GM12878 (cell line): ENCODE results near the gene HMGN1. TPM values are rescaled to one million over a fixed set of nuclear protein-coding genes. Genes with fewer than 3 reads are reported as not detected.
A peak's percentile ranks its signal among the peaks of the same experiment; 100 is the strongest.

ENCODE experiments used
- ATF7 ChIP-seq: fragments of 450-650 bp; IDR thresholded peaks from 2 replicates; pipeline ENCODE4 v1.6.1; 2016; ENCODE audit warnings: low read depth, mild to moderate bottlenecking
- CREB1 ChIP-seq: IDR thresholded peaks from 2 replicates; pipeline ENCODE4 v1.6.1; 2012; ENCODE audit warnings: low read depth, mild to moderate bottlenecking, inconsistent platforms
- EGR1 ChIP-seq, 2 experiments: IDR thresholded peaks; 1 replicate in 1 of 2; 2 replicates in 1 of 2; pipeline ENCODE4 v1.6.1; 2011 to 2012; ENCODE audit warnings: low read depth in 2 of 2, low read length in 2 of 2, borderline replicate concordance in 1 of 2, mild to moderate bottlenecking in 1 of 2, moderate library complexity in 1 of 2
- ESRRA ChIP-seq: IDR thresholded peaks from 2 replicates; pipeline ENCODE4 v1.6.1; 2012; ENCODE audit warnings: mild to moderate bottlenecking, low read length, improper control_type of control experiment
- GABPA ChIP-seq: IDR thresholded peaks from 2 replicates; pipeline ENCODE4 v1.6.1; 2014; ENCODE audit warnings: antibody characterized with exemption, low read depth, mild to moderate bottlenecking, inconsistent platforms
- MEF2A ChIP-seq: IDR thresholded peaks from 2 replicates; pipeline ENCODE4 v1.6.1; 2011; ENCODE audit warnings: low read depth, mild to moderate bottlenecking, low read length, moderate library complexity; ENCODE audit not compliant: insufficient read depth
- MYB ChIP-seq: fragments of 150-350 bp; IDR thresholded peaks from 2 replicates; pipeline ENCODE4 v1.6.1; 2014; ENCODE audit warnings: mild to moderate bottlenecking, low read depth, low read length, borderline replicate concordance
- PML ChIP-seq: IDR thresholded peaks from 2 replicates; pipeline ENCODE4 v1.6.1; 2012; ENCODE audit warnings: low read length, inconsistent platforms
- POLR2AphosphoS5 ChIP-seq: IDR thresholded peaks from 2 replicates; pipeline ENCODE4 v1.6.1; 2011; ENCODE audit warnings: mild to moderate bottlenecking, low read length, inconsistent platforms
- RCOR1 ChIP-seq: conservative IDR thresholded peaks from 2 replicates; pipeline ENCODE4 v1.6.1; 2012; ENCODE audit warnings: low read depth, low read length, improper control_type of control experiment
- RELA ChIP-seq: fragments of 450-650 bp; IDR thresholded peaks from 2 replicates; pipeline ENCODE4 v1.8.0; 2014; ENCODE audit warnings: borderline replicate concordance; ENCODE audit not compliant: partially characterized antibody
- SIX5 ChIP-seq: IDR thresholded peaks from 2 replicates; pipeline ENCODE4 v1.6.1; 2011; ENCODE audit warnings: mild to moderate bottlenecking, low read depth, low read length, moderate library complexity; ENCODE audit not compliant: severe bottlenecking
- SMARCA5 ChIP-seq: fragments of 450-650 bp; IDR thresholded peaks from 2 replicates; pipeline ENCODE4 v1.6.1; 2017; ENCODE audit warnings: mild to moderate bottlenecking
- SP1 ChIP-seq: IDR thresholded peaks from one replicate; pipeline ENCODE4 v1.6.1; 2011; ENCODE audit warnings: low read depth, low read length
- SPI1 ChIP-seq: IDR thresholded peaks from 2 replicates; pipeline ENCODE4 v1.6.1; 2011; ENCODE audit warnings: low read depth, mild to moderate bottlenecking, low read length, moderate library complexity, borderline replicate concordance; ENCODE audit not compliant: insufficient read depth
- TCF12 ChIP-seq: IDR thresholded peaks from 2 replicates; pipeline ENCODE4 v1.6.1; 2011; ENCODE audit warnings: low read depth, mild to moderate bottlenecking, low read length
- TCF7 ChIP-seq: IDR thresholded peaks from 2 replicates; pipeline ENCODE4 v1.6.1; 2014; ENCODE audit warnings: antibody characterized with exemption, borderline replicate concordance
- YBX1 ChIP-seq: fragments of 450-650 bp; IDR thresholded peaks from 2 replicates; pipeline ENCODE4 v1.6.1; 2016; ENCODE audit warnings: antibody characterized with exemption
- polyA plus RNA-seq, 11 experiments: library from polyadenylated mRNA; depleted of rRNA in 4 of 11; unstranded in 6 of 11; stranded (reverse) in 5 of 11; fragments of >200 nt; fragmentation: Nextera tagmentation in 4 of 11; fragmentation: Illumina TruSeq in 1 of 11; extraction: Ambion mirVana in 4 of 11; extraction: Trizol in 1 of 11; gene quantifications; 1 replicate in 1 of 11; 2 replicates in 10 of 11; pipeline versions ENCODE4 v1.2.1 to v1.2.3, GENCODE V29; 2011 to 2016; ENCODE audit warnings: inconsistent platforms in 2 of 11, missing spikeins in 2 of 11, low read depth in 1 of 11
- total RNA-seq, 4 experiments: library from RNA; depleted of rRNA in 3 of 4; stranded (reverse); fragments of >200 nt in 3 of 4; fragmentation: Illumina TruSeq in 1 of 4; extraction: Trizol in 1 of 4; gene quantifications; 2 replicates each; pipeline versions ENCODE4 v1.2.1 to v1.2.3, GENCODE V29; 2013 to 2021
- TF ChIP-seq, protein P1 (sequence below): fragments of 450-650 bp; IDR thresholded peaks from 2 replicates; pipeline ENCODE4 v1.6.1; 2017; ENCODE audit warnings: mild to moderate bottlenecking, moderate library complexity
- TF ChIP-seq, protein P2 (sequence below): IDR thresholded peaks from 2 replicates; pipeline ENCODE4 v1.6.1; 2011; ENCODE audit warnings: low read depth, mild to moderate bottlenecking, low read length, moderate library complexity, borderline replicate concordance; ENCODE audit errors: extremely low read depth
- TF ChIP-seq, protein P3 (sequence below): fragments of 450-650 bp; IDR thresholded peaks from 2 replicates; pipeline ENCODE4 v1.6.1; 2017; ENCODE audit warnings: low read depth, mild to moderate bottlenecking, moderate library complexity
- TF ChIP-seq, protein P4 (sequence below): fragments of 450-650 bp; IDR thresholded peaks from 2 replicates; pipeline ENCODE4 v1.6.1; 2017; ENCODE audit warnings: antibody characterized with exemption, mild to moderate bottlenecking, moderate library complexity

The HMGN1 gene
- total and polyA plus RNA-seq, 10 of the 15 experiments (the other 5 are each of a cell fraction or from before 2014, with no cell fraction given) = 120 to 798 (median 396) TPM

DNA sequence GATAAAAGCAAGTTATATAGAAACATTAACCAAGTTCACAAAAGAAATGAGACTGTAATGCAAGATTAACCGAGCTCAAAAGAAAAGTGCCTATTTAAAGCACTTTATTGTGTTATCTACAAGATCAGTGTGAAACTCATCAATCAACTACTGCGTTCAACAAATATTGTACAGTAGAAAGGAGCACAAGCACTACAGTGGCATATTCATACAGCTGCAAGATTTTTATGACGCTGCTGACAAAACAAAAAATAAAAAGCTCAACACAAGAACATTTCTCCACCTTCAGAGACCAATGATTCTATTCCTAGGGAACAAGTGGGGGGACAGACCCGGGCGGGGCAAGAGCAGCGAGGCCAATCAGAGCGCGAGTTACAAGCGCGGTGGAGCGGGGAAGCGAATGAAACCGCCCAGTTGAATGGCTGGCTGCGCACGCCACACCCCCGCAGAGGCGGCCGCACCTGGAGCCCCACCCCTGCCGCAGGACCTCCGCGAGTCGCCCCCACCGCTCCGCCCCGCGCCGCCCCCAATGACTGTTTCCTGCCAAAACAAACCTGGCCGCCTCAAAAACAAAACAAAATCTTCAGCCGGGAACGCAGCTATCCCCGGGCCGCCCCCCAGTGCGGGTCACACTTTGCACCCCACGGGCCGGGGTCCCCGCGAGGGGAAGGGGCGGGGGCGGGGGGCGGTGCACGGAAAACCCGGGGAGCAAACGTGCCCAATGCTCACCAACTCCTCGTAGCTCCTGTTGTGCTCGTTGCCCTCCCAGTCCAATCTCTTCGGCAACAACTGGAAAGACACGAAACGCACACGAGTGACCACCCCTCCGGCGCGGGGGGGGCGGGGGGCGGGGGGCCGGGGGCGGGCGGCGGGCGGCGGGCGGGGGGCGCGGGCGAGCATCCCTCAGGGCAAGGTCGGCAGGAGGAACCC, 36.5 kb downstream of the HMGN1 start (continued):
- TF ChIP-seq, protein P1, sequence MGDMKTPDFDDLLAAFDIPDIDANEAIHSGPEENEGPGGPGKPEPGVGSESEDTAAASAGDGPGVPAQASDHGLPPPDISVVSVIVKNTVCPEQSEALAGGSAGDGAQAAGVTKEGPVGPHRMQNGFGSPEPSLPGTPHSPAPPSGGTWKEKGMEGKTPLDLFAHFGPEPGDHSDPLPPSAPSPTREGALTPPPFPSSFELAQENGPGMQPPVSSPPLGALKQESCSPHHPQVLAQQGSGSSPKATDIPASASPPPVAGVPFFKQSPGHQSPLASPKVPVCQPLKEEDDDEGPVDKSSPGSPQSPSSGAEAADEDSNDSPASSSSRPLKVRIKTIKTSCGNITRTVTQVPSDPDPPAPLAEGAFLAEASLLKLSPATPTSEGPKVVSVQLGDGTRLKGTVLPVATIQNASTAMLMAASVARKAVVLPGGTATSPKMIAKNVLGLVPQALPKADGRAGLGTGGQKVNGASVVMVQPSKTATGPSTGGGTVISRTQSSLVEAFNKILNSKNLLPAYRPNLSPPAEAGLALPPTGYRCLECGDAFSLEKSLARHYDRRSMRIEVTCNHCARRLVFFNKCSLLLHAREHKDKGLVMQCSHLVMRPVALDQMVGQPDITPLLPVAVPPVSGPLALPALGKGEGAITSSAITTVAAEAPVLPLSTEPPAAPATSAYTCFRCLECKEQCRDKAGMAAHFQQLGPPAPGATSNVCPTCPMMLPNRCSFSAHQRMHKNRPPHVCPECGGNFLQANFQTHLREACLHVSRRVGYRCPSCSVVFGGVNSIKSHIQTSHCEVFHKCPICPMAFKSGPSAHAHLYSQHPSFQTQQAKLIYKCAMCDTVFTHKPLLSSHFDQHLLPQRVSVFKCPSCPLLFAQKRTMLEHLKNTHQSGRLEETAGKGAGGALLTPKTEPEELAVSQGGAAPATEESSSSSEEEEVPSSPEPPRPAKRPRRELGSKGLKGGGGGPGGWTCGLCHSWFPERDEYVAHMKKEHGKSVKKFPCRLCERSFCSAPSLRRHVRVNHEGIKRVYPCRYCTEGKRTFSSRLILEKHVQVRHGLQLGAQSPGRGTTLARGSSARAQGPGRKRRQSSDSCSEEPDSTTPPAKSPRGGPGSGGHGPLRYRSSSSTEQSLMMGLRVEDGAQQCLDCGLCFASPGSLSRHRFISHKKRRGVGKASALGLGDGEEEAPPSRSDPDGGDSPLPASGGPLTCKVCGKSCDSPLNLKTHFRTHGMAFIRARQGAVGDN = no peak
- TF ChIP-seq YBX1 = no peak
- no peak for TF ChIP-seq TCF7
- TF ChIP-seq SMARCA5 = no peak
- TF ChIP-seq, protein P2, sequence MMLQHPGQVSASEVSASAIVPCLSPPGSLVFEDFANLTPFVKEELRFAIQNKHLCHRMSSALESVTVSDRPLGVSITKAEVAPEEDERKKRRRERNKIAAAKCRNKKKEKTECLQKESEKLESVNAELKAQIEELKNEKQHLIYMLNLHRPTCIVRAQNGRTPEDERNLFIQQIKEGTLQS = no peak
- TF ChIP-seq, protein P3, sequence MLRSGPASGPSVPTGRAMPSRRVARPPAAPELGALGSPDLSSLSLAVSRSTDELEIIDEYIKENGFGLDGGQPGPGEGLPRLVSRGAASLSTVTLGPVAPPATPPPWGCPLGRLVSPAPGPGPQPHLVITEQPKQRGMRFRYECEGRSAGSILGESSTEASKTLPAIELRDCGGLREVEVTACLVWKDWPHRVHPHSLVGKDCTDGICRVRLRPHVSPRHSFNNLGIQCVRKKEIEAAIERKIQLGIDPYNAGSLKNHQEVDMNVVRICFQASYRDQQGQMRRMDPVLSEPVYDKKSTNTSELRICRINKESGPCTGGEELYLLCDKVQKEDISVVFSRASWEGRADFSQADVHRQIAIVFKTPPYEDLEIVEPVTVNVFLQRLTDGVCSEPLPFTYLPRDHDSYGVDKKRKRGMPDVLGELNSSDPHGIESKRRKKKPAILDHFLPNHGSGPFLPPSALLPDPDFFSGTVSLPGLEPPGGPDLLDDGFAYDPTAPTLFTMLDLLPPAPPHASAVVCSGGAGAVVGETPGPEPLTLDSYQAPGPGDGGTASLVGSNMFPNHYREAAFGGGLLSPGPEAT = no peak
- no peak for TF ChIP-seq MEF2A
- no peak for TF ChIP-seq PML
- no peak for TF ChIP-seq SIX5
- peak; percentile 97 for TF ChIP-seq SP1
- TF ChIP-seq RELA = peak; percentile 18
- TF ChIP-seq RCOR1 = no peak
- no peak for TF ChIP-seq POLR2AphosphoS5
- TF ChIP-seq TCF12 = no peak
- peak in 1 of 2 experiments; percentile 86; a peak in 1 of 3 replicates for TF ChIP-seq EGR1 (IDR thresholded peaks at IDR 0.05; ENCODE audit: borderline replicate concordance in 1 of 2, low read depth in 2 of 2, low read length in 2 of 2)
- TF ChIP-seq MYB = no peak
- no peak for TF ChIP-seq ESRRA
- no peak; the same call in 1 of the 2 replicates for TF ChIP-seq CREB1
- TF ChIP-seq SPI1 = no peak
- TF ChIP-seq GABPA = no peak
- no peak for TF ChIP-seq ATF7
- TF ChIP-seq, protein P4, sequence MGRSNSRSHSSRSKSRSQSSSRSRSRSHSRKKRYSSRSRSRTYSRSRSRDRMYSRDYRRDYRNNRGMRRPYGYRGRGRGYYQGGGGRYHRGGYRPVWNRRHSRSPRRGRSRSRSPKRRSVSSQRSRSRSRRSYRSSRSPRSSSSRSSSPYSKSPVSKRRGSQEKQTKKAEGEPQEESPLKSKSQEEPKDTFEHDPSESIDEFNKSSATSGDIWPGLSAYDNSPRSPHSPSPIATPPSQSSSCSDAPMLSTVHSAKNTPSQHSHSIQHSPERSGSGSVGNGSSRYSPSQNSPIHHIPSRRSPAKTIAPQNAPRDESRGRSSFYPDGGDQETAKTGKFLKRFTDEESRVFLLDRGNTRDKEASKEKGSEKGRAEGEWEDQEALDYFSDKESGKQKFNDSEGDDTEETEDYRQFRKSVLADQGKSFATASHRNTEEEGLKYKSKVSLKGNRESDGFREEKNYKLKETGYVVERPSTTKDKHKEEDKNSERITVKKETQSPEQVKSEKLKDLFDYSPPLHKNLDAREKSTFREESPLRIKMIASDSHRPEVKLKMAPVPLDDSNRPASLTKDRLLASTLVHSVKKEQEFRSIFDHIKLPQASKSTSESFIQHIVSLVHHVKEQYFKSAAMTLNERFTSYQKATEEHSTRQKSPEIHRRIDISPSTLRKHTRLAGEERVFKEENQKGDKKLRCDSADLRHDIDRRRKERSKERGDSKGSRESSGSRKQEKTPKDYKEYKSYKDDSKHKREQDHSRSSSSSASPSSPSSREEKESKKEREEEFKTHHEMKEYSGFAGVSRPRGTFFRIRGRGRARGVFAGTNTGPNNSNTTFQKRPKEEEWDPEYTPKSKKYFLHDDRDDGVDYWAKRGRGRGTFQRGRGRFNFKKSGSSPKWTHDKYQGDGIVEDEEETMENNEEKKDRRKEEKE = no peak
